Chondrocyte (in vitro differentiated cells): Measurements from ENCODE around the gene RABL6. TPM values are rescaled to one million over a fixed set of nuclear protein-coding genes. Genes with fewer than 3 reads are reported as not detected.
"Not testable (repeated sequence)": the region's sequence is repeated elsewhere in the genome, so short reads cannot be mapped to it uniquely, and the experiment has no call there.

Experiments
- DNase-seq: peaks from one replicate; pipeline ENCODE4 v3.0.0; 2021; ENCODE audit warnings: mixed read lengths, low spot score
- H3K27ac Mint-ChIP-seq: one replicate; pipeline ENCODE4 v1.8.0; 2021; ENCODE audit warnings: mild to moderate bottlenecking, moderate library complexity, mixed read lengths; ENCODE audit not compliant: unreplicated experiment
- H3K27me3 Mint-ChIP-seq: 2 replicates; pipeline ENCODE4 v1.8.0; 2021; ENCODE audit warnings: low read depth, mixed read lengths
- H3K36me3 Mint-ChIP-seq: 2 replicates; pipeline ENCODE4 v1.8.0; 2021; ENCODE audit warnings: low read depth, mixed read lengths
- H3K4me1 Mint-ChIP-seq: 2 replicates; pipeline ENCODE4 v1.8.0; 2021; ENCODE audit warnings: low read depth, mild to moderate bottlenecking, mixed read lengths
- H3K4me3 Mint-ChIP-seq: one replicate; pipeline ENCODE4 v1.8.0; 2021; ENCODE audit warnings: mild to moderate bottlenecking, moderate library complexity, mixed read lengths; ENCODE audit not compliant: unreplicated experiment
- H3K9me3 Mint-ChIP-seq: 2 replicates; pipeline ENCODE4 v1.8.0; 2021; ENCODE audit warnings: low read depth, mixed read lengths
- total RNA-seq: library from RNA; stranded (reverse); gene quantifications from 3 replicates; pipeline ENCODE4 v1.2.1, GENCODE V29; 2021
- TF ChIP-seq, protein P1 (sequence below): fragments of 200-600 bp; sonication (generic); IDR thresholded peaks from 2 replicates; pipeline ENCODE4 v1.5.0; 2021; ENCODE audit warnings: antibody characterized with exemption, mild to moderate bottlenecking, moderate library complexity

The RABL6 gene
- total RNA-seq, 1 donor from 2014 or later, result 61.5 TPM

DNA sequence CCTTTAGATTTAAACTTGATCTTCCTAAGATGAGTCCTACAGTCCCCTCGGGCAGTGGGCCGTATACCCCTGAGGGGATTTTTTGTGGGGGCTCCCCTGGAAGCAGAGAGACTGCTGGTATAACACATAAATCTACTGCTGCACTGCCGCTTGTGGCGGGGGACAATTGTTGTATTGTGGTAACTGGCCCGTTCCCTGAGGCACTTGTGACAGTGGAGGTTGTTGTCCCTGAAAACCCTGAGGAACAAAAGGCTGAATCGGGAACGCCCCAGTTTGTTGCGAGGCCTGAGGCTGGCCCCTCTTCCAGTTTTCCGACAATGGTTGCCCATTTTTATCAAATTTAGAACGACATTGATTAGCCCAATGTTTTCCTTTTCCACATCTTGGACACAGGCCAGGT, 21.3 kb upstream of the RABL6 start:
- Mint-ChIP-seq H3K4me1 (peaks cover 10% of the 10 kb centered on the region), H3K27ac (no peak overlapping the region), H3K27me3 (peaks cover 4% of the 10 kb centered on the region), H3K36me3 (no peaks in the 10 kb centered on the region), H3K9me3 (no peaks in the 10 kb centered on the region), H3K4me3 (no peak overlapping the region)
- TF ChIP-seq, protein P1, sequence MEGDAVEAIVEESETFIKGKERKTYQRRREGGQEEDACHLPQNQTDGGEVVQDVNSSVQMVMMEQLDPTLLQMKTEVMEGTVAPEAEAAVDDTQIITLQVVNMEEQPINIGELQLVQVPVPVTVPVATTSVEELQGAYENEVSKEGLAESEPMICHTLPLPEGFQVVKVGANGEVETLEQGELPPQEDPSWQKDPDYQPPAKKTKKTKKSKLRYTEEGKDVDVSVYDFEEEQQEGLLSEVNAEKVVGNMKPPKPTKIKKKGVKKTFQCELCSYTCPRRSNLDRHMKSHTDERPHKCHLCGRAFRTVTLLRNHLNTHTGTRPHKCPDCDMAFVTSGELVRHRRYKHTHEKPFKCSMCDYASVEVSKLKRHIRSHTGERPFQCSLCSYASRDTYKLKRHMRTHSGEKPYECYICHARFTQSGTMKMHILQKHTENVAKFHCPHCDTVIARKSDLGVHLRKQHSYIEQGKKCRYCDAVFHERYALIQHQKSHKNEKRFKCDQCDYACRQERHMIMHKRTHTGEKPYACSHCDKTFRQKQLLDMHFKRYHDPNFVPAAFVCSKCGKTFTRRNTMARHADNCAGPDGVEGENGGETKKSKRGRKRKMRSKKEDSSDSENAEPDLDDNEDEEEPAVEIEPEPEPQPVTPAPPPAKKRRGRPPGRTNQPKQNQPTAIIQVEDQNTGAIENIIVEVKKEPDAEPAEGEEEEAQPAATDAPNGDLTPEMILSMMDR, result no peak
- no peak for DNase-seq

DNA sequence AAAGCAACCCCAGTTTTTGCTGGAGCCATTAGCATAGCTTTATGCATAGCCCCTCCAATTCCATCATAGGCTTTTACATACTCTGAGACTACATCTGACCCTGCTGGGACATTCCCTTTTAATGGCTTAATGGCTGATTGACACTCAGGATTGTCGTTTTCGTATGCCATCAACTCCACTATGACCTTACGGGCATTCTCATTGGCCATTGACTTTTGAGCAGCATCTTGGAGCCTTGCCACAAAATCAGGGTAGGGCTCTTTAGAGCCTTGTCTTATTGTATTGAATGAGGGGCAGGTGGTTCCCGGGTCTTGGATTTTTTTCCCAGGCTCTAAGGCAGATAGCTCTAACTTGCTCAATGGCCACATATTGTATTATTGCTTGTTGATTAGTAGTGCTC, 20.8 kb upstream of the RABL6 start:
- not testable (repeated sequence) for H3K27me3 Mint-ChIP-seq, H3K4me3 Mint-ChIP-seq, H3K9me3 Mint-ChIP-seq, DNase-seq, H3K27ac Mint-ChIP-seq, H3K36me3 Mint-ChIP-seq
- peaks cover 12% of the 10 kb centered on the region for H3K4me1 Mint-ChIP-seq

DNA sequence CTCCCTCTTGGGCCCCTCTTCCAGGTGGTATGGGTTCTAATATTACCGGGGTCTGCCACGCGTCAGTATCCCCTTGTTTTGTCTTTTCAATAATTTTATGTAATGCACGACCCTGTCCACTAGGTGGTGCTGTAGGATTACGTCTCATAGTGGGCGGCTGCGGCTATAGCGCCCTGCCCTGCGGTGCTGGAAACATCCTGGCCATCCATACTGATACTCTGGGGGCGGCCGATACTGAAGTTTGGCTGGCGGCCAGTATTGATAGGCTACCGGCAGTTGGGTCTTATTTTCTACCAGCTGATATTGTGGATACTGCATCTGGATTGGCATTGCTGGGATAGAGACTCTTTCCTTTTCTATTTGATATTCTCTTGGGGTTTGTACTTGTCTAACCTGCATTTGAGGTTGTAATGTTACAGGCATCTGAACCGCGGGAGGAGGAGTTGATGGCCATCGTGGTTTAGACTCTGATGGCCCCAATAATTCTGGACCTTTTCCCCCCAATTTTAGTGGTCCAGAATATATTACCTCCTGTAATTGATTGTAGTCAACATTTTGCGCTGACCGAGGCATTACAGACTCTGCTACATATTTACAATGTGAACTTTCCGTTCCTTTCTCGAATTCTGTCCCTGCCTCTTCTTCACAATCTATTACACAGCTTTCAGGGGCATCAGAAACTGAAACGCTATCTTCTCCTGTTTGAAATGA, 19.9 kb upstream of the RABL6 start:
- TF ChIP-seq, protein P1, result peak; percentile 96
- no peak for DNase-seq
- Mint-ChIP-seq H3K36me3 (no peaks in the 10 kb centered on the region), H3K27me3 (no peaks in the 10 kb centered on the region), H3K27ac (no peak overlapping the region), H3K4me3 (no peak overlapping the region), H3K4me1 (peaks cover 15% of the 10 kb centered on the region), H3K9me3 (no peaks in the 10 kb centered on the region)

DNA sequence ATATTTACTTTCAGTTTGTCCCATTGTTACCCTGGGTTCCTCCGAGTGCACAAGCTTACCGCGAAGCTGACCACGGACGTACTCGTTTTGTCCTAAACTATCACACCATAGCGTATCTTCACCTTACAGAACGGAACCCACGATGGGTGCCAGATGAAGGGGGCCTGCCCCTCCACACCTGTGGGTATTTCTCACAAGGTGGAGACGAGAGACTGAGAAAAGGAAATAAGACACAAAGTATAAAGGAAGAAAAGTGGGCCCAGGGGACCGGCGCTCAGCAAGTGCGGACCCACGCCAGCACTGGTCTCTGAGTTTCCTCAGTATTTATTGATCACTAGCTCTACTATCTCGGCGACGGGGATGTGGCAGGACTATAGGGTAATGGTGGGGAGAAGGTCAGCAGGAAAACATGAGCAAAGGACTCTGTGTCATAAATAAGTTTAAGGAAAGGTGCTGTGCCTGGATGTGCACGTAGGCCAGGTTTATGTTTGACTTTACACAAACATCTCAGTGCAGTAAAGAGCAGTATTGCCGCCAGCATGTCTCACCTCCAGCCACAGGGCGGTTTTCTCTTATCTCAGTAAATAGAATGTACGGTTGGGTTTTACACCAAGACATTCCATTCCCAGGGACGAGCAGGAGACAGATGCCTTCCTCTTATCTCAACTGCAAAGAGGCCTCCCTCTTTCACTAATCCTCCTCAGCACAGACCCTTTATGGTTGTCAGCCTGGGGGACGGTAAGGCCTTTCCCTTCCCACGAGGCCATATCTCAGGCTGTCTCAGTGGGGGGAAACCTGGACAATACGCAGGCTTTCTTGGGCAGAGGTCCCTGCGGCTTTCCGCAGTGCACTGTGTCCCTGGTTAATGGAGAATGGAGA, 18.9 kb upstream of the RABL6 start:
- not testable (repeated sequence) for H3K27ac Mint-ChIP-seq, H3K9me3 Mint-ChIP-seq, H3K27me3 Mint-ChIP-seq, H3K36me3 Mint-ChIP-seq, DNase-seq, H3K4me3 Mint-ChIP-seq
- peaks cover 19% of the 10 kb centered on the region for H3K4me1 Mint-ChIP-seq

DNA sequence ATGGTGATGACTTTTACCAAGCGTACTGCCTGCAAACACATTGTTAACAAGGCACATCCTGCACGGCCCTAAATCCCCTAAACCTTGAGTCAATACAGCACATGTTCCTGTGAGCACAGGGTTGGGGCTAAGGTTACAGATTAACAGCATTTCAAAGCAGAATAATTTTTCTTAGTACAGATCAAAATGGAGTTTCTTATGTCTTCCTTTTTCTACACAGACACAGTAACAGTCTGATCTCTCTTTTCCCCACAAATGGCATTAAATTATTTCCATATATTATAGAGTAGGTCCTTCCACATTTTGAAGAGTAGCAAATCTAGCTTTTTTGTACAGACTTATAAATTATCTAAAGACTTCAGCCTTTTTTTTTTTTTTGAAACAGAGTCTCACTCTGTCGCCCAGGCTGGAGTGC, 18.2 kb upstream of the RABL6 start:
- TF ChIP-seq, protein P1, result no peak
- no peaks in the 10 kb centered on the region for H3K27me3 Mint-ChIP-seq
- H3K36me3 Mint-ChIP-seq, result peaks cover 4% of the 10 kb centered on the region
- H3K9me3 Mint-ChIP-seq, result no peaks in the 10 kb centered on the region
- no peak overlapping the region for H3K4me3 Mint-ChIP-seq
- peaks cover 19% of the 10 kb centered on the region for H3K4me1 Mint-ChIP-seq
- H3K27ac Mint-ChIP-seq, result peak overlapping the region; percentile 59
- DNase-seq, result no peak
